Fibroblast of skin of abdomen (primary cell): ENCODE measurements around the gene IL3RA.
"Not testable (repeated sequence)": the region's sequence is repeated elsewhere in the genome, so short reads cannot be mapped to it uniquely, and the experiment has no call there.

Source experiments
- DNase-seq: peaks from one replicate; pipeline ENCODE4 v3.0.0-alpha.2; 2013

Gene IL3RA

DNA sequence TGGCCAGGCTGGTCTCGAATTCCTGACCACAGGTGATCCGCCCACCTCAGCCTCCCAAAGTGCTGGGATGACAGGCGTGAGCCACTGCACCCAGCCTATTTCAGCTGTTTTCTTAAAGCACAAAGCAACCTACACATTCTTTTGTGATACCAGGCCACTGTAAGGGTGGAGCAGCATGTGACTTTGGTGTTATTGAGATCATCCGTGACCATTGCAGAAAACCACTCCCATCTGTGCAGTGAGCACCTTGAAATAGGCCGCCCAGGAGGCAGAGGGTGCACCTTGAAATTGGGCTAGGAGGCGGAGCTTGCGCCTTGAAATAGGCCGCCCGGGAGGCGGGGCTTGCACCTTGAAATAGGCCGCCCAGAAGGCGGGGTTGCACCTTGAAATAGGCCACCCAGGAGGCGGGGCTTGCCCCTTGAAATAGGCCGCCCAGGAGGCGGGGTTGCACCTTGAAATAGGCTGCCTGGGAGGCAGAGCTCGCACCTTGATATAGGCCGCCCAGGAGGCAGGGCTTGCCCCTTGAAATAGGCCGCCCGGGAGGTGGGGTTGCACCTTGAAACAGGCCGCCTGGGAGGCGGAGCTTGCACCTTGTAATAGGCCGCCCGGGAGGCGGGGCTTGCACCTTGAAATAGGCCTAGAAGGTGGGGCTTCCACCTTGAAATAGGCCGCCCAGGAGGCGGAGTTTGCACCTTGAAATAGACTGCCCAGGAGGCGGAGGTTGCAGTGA, 64.3 kb downstream of the IL3RA start:
- DNase-seq = no peak

DNA sequence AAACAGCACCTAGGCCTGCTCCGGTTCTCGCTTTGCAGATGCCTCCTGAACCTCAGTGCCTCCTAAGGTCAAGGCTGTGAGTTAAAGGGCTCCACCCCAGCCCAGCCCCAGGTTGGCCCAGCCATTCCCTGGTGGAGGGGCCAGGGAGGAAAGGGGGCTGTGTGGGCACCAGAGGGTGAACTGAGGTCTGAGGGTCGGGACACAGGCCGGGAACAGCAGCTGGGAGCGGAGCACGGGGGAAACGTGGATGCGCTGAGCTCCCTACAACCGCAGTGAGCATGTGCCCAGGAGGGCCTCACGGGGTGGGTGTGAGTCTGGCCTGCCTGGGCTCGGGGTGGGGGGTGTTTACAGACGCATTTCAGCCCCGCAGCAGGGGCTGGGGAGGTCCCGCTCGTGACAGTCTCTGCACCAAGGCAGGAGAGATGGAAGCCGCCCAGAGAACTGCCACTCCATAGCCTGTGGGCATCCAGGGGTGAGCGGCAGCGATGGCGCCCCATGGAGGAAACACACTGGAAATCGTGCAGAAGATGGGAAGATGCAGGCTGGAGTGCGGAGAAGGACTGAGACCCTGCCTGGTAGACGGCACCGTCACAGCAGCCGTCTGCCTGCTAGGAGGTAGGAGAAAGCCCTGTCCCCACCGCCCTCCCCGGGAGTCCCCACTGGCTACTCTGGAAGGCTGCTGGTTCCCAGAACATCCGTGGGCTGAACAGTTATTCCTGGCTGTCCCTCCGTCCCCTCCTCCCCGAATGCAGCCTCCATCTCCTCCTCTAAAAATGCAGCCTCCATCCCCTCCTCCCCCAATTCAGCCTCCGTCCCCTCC, 65.2 kb downstream of the IL3RA start:
- DNase-seq = no peak

DNA sequence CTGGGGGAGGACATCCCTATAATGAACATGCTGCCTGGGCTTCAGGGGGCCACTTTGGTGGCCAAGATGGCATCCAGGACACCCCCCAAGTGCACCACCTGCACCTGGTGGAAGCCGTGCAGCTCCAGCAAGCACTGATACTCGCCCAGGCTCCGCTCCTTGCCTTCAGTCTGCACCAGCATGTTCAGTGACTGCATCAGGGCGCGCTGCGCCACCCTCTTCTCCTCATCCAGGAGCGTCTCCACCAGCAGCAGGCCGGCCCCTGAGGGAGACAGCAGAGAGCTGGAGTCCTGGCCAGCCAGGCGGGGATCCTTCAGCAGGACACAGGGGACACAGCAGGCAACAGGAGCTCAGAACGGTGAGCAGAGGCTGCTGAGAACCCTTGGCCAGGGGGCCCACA, 66.6 kb downstream of the IL3RA start:
- no peak for DNase-seq

DNA sequence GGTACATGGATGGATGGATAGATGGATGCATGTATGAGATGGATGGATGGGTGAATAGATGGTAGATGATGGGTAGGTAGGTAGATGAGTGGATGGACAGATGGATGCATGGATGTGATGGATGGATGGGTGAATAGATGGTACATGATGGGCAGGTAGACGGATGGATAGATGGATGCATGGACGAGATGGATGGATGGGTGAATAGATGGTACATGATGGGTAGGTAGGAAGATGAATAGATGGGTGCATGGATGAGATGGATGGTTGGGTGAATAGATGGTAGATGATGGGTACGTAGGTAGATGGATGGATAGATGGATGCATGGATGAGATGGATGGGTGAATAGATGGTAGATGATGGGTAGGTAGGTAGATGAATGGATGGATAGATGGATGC, 67.3 kb downstream of the IL3RA start:
- not testable (repeated sequence) for DNase-seq

DNA sequence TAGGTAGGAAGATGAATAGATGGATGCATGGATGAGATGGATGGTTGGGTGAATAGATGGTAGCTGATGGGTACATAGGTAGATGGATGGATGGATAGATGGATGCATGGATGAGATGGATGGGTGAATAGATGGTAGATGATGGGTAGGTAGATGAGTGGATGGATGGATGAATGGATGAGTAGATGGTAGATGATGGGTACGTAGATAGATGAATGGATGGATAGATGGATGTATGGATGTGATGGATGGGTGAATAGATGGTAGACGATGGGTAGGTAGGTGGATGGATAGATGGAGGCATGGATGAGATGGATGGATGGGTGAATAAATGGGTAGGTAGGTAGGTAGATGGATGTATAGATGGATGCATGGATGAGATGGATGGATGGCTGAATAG, 69.2 kb downstream of the IL3RA start:
- DNase-seq = not testable (repeated sequence)

DNA sequence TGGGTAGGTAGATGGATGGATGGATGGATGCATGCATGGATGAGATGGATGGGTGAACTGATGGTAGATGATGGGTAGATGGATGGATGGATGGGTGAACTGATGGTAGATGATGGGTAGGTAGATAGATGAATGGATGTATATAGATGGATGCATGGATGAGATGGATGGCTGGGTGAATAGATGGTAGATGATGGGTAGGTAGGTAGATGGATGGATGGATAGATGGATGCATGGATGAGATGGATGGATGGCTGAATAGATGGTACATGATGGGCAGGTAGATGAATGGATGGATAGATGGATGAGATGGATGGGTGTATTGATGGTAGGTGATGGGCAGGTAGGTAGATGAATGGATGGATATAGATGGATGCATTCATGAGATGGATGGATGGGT, 70.5 kb downstream of the IL3RA start:
- no peak for DNase-seq

DNA sequence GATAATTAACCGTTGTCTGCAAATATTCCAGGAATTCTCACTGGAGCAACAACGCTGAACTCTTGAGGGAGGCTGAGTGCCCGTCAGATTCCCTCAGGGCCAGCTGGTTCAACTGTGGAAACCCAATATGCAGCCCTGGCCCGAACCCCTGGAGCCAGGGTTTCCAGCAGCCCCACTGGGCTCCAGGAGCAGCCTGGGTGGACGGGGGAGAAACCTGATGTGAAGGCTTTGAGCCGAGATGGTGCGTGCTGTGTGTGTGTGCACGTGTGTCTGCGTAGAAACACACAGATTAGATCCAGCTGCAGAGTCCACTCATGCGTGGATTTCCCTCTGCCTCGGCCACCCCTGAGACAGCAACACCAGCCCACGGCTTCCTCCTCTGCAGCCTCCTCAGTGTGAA, 74.7 kb downstream of the IL3RA start:
- no peak for DNase-seq

DNA sequence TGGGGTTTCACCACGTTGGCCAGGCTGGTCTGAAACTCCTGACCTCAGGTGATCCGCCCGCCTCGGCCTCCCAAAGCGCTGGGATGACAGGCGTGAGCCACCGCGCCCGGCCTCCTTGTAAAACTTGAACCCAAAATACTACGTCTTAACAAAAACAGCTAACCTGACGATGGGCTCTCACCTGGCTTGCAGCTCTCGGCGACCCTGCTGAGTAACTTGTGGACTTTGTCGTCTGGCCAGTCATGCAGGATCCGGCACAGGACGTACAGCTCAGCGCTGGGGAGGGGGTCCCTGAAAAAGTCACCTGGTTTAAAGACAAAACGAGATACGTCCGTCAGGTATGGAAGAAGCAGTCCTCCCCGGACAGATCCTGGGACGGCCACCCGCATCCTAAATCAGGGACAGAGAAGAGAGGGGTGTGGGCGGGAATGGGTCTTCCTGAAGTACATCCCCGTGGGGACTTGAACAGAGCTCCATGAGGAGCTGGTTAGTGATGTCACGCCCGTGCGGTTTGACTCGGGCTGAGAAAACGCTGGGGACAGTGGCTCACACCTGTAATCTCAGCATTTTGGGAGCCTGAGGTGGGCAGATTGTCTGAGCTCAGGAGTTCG, 76.1 kb downstream of the IL3RA start:
- DNase-seq = no peak

DNA sequence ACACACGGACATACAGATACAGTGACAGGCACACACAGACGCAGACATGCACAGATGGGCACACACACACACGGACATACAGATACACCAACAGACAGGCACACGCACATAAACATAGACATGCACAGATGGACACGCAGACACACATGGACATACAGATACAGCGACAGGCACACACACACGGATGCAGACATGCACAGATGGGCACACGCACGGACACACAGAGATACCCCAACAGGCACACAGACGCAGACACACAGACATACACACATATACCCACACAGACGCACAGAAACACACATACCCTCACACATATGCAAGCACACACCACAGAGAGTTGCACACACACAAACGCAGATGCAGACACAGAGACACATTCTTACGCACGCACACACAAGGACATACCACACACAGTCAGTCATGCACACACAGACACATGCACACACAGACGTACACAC, 79.8 kb downstream of the IL3RA start:
- DNase-seq = no peak

DNA sequence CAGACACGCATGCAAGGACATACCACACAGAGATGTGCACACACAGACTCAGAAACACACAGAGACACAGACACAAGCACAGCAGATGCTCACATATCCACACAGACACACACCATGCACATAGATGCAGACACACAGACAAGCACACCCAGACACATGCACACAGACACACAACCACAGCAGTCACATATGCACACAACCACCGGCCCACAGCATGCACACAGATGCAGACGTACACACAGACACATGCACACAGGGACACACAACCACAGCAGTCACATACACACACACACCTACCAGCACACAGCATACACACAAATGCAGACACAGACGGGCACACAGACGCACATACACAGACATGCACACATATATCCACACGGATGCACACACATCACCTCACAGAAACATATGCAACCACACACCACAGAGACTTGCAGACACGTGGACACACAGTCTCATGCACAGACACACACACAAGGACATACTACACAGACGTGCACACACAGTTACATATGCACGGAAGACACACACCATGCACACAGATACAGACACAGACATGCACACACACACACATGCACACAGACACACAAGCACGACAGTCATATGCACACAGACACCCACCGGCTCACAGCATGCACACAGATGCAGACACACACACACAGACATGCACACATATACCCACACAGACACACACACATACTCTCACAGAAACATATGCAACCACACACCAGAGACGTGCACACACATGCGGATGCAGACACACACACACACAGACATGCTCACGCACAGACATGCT, 80.6 kb downstream of the IL3RA start:
- no peak for DNase-seq

DNA sequence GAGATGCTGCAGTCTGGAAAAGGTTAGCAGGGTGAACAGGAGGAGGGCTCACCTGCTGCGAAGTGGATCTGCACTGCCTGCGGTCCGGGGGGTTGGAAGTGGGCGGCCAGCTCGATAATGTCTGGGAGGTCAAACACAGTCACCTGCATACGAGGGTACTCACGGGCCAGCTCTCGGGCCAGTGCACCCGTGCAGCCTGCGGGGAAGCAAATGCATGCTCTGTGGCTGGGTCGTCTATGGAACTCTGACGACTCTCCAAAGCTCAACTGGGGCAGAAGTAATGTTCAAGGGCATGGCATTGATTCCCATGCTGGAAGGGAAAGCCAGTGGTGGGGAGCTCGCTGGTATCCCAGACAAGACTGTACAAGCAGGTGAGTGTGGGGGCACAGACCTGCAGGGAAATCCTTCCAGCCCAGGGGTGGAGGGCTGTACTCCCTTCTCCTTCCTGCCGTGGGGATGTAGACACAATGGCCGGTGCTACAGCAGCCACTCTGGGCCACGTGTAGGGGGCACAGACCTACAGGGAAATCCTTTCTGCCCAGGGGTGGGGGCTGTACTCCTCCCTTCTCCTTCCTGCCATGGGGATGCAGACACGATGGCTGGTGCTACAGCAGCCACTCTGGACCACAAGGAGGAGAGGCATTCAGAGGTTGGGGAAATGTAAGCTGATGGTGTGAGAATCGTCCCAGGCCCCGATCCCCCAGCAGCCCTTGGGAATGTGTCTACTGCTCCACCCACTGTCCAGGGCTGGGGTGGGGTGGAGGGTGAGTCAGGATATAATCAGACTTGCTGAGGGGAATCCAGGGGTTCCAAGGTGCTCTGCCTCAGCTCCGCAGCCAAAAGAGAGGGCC, 81.6 kb downstream of the IL3RA start:
- no peak for DNase-seq

DNA sequence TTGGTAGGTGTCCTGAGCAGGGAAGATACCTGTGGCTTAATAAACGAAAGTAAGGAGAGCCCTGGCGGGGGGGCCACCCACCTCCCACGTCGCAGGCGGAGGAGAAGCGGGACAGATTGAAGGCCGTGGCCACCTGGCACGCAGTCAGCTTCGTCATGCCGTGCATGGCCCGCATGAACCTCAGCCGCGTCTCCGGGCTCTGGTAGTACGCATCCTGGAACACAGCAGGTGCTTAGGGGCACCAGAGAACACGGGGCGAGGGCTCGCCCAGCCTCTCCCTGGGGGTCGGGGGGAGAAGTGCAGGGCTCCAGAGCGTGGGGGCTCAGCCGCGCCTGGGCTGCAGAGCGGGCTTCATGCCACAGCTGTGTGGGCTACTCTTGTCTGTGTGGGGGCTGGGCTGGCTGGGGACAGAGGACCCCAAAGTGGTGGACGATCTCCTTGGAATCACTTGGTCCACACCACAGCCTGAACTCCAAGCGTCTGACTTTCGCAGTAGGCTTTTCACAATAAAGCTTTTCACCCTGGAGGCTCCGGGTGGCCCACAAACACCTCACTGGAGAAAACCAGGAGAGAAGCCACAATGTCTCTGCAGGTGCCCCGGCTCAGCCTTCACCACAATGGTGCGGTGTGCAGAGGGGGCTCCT, 82.4 kb downstream of the IL3RA start:
- DNase-seq = no peak

DNA sequence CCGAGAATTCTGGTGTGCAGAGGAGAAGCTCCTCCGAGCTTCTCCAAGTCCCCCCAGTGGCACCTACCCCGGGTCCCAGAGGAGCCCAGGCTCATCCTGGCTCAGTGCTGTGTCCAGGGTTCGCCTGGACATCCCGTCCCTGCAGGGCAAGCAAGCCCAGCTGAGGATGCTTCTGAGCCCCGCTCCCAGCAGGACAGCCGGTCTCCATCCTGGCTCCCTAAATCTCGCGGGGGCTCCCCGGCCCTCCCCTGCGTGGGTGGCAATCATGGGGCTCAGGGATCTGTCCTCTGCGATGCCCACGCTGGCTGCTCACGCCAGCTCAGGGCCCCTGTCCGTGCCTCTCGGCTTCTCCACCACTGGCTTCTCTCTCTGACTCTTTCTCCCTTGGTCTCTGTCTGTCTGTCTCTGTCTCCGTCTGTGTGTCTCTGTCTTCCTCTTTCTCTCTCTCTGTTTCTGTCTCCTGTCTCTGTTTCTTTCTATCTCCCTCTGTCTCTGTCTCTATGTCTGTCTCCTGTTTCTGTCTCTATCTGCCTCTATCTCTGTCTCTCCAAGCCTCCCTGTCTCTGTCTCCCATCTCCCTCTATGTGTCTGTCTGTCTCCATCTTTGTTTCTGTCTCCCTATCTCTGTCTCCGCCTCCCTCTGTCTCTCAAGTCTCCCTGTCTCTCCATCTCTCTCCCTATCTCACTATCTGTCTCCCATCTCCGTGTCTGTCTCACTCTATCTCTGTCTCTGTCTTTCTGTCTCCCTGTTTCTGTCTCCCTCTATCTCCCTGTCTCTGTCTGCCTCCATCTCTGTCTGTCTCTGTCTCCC, 83.2 kb downstream of the IL3RA start:
- no peak for DNase-seq

DNA sequence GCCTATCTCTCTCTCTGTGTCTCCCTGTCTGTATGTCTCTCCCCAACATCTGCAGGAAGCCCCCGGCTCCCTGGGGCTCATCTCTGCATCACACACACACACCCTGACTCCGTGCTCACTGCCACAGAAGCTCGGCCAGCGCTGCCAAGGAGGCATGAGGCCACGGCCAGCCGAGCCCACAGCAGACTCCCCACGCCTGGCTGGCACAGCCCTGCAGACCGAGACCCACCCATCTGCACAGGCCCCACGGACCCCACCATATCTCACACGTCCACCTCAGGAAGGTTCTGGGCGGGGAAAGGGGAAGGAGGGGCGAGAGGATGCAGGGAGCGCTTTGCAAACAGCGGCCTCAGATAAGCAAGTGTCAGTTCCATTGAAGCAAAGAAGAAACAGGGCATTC, 83.8 kb downstream of the IL3RA start:
- DNase-seq = no peak

DNA sequence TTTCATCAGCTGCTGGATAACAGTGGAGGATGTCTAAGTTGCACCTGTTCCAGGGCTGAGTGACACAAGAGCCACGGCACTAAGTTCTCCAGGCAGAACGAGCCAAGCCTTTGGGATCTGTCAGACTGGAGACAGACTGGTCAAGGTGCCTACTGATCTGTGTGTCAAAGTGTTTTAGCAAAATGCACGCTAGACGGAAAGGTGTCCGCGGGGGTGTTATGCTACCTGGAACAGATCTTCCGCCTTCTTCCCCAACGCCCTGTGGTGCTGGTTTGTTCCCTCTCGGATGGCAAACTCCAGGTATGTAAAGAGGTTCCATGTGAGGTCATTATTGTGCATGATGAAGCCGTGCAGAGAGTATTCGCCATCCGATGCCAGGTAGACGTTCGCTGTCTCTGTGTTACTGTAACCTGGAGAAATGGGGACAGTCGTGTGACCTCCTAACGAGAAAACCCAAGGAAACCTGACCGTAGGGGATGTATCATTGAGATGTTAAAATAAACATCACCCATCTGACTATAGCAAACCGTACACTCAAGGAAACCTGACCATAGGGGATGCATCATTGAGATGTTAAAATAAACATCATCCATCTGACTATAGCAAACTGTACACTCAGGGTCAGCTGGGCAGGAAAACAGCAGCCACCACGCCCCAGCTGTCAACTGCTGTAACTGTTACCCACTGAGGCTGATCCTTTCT, 85.0 kb downstream of the IL3RA start:
- DNase-seq = no peak

DNA sequence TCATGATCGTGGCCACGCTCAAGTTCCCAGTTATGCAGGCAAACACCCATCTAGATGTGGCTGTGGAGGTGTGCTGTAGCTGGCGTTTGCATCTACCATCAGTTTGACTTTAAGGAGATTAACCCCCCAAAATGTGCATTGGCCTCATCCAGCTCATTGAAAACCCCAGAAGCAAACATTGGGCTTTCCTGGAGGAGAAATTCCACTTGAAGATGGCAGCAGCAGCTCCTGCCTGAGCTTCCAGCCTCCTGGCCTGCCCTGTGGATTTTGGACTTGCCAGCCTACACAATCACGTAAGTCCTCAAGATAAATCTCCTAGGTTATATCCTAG, 85.5 kb downstream of the IL3RA start:
- no peak for DNase-seq

DNA sequence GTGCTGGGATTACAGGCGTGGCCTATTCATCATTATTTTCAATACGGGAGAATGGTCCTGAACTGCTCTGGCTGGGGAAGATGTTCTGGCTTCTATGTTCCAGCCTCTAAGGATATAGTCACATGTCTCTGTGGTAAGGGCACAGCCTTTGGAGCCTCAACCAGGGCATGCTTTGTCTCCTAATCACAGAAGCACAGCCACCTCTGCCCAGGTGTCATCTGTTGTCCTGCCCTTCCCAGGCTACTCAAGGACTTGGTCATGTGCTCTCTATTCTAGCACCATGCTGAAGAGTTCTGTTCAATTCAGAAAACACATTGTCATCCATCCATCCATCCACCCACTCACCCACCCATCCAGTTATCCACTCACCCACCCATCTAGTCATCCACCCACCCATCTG, 86.6 kb downstream of the IL3RA start:
- DNase-seq = no peak

DNA sequence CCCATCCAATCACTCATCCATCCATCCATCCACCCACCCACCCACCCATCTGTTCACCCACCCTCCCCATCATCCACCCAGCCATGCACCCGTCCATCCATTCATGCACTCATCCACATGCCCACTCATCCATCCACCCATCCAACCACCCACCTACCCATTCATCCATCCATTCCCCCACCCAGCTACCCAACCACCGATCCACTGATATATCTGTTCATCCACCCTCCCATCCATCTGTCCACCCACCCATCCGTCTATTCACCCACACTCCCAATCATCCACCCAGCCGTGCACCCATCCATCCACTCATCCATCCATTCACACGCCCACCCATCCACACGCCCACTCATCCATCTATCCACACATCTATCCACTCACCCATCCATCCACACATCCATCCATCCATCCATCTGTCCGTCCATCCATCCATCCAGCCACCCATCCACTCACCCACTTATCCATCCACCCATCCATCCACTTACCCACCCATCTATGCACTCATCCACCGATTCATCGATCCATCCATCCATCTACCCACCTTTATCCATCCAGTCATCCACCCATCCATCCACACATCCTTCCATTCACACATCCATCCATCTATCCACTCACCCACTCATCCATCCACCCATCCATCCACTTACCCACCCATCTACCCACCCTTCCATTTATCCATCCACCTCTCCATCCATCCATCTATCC, 87.7 kb downstream of the IL3RA start:
- no peak for DNase-seq

DNA sequence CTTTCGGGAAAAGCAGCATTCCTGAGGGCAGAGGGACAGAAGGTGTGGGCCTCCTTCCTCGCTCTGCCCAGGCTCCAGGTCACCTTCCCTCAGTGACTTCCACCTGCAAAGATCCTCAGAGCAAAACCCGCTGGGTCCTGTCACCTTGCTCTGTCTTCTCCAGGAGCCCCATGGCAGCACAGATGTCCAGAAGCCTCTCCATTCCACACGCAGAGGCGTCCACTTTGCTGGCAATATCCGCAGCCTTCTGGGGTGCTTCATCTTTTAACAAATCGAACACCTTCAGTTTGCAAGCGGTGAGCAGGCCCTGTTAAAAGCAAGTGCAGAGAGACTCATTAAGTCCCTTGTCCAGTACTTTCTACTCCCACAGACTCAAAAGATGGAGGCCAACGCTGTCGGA, 88.8 kb downstream of the IL3RA start:
- DNase-seq = no peak
